Uterus (tissue), 4 donors: ENCODE measurements around the gene DDX49. TPM values are rescaled to one million over a fixed set of nuclear protein-coding genes. Genes with fewer than 3 reads are reported as not detected.
A peak's percentile ranks its signal among the peaks of the same experiment; 100 is the strongest.

ENCODE experiments used
- DNase-seq, 2 donors: peaks; one replicate each; pipeline ENCODE4 v3.0.0-alpha.2; 2019 to 2020
- H3K27ac ChIP-seq, 2 donors: fragments of 200-600 bp; sonication (generic); 1 replicate in 1 of 2; 2 replicates in 1 of 2; pipeline ENCODE4 v1.5.1; 2016 to 2018
- H3K27me3 ChIP-seq, 2 donors: fragments of 200-600 bp; sonication (generic); one replicate each; pipeline ENCODE4 v1.5.1; 2018 to 2019; ENCODE audit warnings: control low read depth in 1 of 2
- H3K36me3 ChIP-seq, 2 donors: fragments of 200-600 bp; sonication (generic); one replicate each; pipeline ENCODE4 v1.5.1; 2019; ENCODE audit warnings: control low read depth in 1 of 2
- H3K4me1 ChIP-seq, 2 donors: fragments of 200-600 bp; sonication (generic); one replicate each; pipeline ENCODE4 v1.5.1; 2018 to 2019; ENCODE audit warnings: control low read depth in 1 of 2
- H3K4me3 ChIP-seq, 2 donors: fragments of 200-600 bp; sonication (generic); 1 replicate in 1 of 2; 2 replicates in 1 of 2; pipeline ENCODE4 v1.5.1; 2018 to 2019; ENCODE audit warnings: mild to moderate bottlenecking in 1 of 2
- H3K9me3 ChIP-seq, 2 donors: fragments of 200-600 bp; sonication (generic); one replicate each; pipeline ENCODE4 v1.5.1; 2019; ENCODE audit warnings: control low read depth in 1 of 2
- POLR2A ChIP-seq, 2 donors: fragments of 450-650 bp; IDR thresholded peaks; one replicate each; pipeline ENCODE4 v1.6.1; 2016; ENCODE audit warnings: antibody characterized with exemption in 2 of 2, mild to moderate bottlenecking in 1 of 2, moderate library complexity in 1 of 2
- intact Hi-C: fragments of 100-400 bp; cut with DNase I; formaldehyde crosslinking; loops from one replicate; pipeline ENCODE4 v1.15.1; 2023; ENCODE audit warnings: low total_unique reads
- total RNA-seq, 4 donors: library from RNA; depleted of rRNA in 3 of 4; stranded (reverse); fragments of >200 nt in 3 of 4; gene quantifications; one replicate each; pipeline versions ENCODE4 v1.1.0 to v1.2.4, GENCODE V29; 2014 to 2023
- TF ChIP-seq, protein P1 (sequence below), 4 experiments: fragments of 200-600 bp in 2 of 4; fragments of 450-650 bp in 2 of 4; sonication (generic) in 2 of 4; IDR thresholded peaks; one replicate each; pipeline ENCODE4 v1.5.1; 2016 to 2019; ENCODE audit warnings: antibody characterized with exemption in 4 of 4, mild to moderate bottlenecking in 2 of 4, moderate library complexity in 1 of 4
- donor health status: DM: yes; HTN: yes; CAD: no.

The DDX49 gene
- total RNA-seq, 4 donors from 2014 or later, result 27.7 to 40.9 (median 31.4) TPM

DNA sequence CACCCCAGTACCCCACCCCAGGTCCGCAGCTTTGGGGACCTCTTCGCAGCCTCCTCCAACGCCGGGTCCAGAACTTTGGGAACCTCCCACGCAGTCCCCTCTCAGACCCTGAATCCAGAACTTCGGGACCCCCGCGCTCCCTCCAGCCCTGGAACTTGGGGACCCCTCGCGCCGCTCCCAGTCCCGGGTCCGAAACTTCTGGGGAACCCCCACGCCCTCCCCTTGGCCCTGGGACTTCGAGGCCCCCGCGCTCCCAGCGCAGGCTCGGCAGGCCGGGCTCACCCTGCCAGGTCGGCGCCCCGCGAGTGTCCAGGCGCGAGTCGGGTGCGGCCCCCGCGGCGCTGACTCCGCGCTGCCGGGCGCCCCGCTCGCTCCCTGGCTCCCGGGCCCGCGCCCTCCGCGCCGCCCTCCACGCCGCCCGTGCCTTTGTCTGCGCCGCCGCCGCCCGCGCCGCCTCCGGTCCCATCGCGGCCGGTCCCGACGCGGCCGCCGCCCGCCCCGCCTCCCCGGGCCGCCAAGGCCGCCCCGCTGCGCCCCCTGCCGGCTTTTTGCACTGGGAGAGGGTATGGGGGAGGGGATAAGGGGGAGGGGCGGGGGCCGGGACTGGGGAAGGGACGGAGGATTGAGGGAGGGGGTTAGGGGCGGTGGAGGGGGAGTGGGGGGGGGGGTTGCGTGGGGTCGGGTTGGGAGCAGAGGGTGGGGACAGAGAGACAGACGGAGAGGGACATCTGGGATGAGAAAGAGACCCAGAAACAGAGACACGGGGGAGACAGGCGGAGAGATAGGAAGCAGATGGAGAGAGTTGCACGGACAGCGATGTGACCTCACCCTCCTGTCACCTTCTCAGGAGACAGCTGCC is 21.5 kb downstream of the DDX49 start, which contains the start of gene HOMER3:
TSS of gene HOMER3 (minus strand) at position 449 of the 859 bp plus-strand sequence. CDS start 2,235 bp downstream, outside the sequence.
- Histone ChIP-seq H3K36me3 (no peaks in the 10 kb centered on the region), H3K27me3 (no peaks in the 10 kb centered on the region), H3K27ac (peak within 1 kb of the TSS; percentile 73 to 76), H3K4me1 (peaks cover 0 to 7% of the 10 kb centered on the region in 2 donors), H3K4me3 (peak within 1 kb of the TSS; percentile 75 to 79), H3K9me3 (no peaks in the 10 kb centered on the region)
- peak; percentile 74 to 83 for DNase-seq
- peak in 1 of 2 donors; percentile 24 for TF ChIP-seq POLR2A (IDR thresholded peaks at IDR 0.05)
- TF ChIP-seq, protein P1, sequence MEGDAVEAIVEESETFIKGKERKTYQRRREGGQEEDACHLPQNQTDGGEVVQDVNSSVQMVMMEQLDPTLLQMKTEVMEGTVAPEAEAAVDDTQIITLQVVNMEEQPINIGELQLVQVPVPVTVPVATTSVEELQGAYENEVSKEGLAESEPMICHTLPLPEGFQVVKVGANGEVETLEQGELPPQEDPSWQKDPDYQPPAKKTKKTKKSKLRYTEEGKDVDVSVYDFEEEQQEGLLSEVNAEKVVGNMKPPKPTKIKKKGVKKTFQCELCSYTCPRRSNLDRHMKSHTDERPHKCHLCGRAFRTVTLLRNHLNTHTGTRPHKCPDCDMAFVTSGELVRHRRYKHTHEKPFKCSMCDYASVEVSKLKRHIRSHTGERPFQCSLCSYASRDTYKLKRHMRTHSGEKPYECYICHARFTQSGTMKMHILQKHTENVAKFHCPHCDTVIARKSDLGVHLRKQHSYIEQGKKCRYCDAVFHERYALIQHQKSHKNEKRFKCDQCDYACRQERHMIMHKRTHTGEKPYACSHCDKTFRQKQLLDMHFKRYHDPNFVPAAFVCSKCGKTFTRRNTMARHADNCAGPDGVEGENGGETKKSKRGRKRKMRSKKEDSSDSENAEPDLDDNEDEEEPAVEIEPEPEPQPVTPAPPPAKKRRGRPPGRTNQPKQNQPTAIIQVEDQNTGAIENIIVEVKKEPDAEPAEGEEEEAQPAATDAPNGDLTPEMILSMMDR (IDR thresholded peaks at IDR 0.05), result peak in 3 of 4 experiments; percentile 57 to 65 (median 62)
- intact Hi-C loops, result no loop called here

DNA sequence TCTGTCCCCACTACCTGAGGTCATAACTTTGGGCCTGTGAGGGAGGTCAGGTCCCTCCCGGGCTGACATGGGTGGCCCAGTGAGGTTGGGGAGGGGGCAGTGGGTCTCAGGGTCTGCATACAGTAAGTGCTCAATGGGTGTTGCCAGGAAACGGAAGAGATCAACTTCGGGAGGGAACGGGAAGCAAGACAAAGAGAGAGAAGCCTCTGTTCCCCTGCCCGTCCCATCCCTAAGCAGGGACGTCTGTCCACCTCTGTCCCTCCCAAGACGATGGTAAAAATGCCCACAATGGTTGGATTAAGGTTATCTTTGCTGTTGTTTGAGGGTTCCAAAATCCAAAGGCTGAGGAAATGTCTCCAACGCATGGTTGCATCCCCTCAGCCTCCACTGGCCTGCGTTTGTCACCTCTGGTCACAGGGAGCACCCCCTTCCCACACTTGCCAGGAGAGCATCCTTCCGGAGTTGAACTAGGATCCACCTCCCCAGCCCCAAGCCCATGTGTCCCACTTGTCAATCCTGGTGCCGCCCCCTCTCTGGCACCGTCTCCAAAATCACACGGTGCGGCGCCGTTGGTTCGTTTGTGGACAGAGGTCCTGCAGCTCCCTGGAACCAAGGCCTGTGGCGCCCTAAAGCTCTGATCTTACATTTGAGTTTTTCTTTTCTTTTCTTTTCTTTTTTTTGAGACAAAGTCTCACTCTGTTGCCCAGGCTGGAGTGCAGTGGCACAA is 22.3 kb downstream of the DDX49 start:
- intact Hi-C loops, result no loop called here
- no peaks in the 10 kb centered on the region for H3K36me3 ChIP-seq
- no peak for TF ChIP-seq POLR2A (IDR thresholded peaks at IDR 0.05)
- TF ChIP-seq, protein P1 (IDR thresholded peaks at IDR 0.05), result no peak

DNA sequence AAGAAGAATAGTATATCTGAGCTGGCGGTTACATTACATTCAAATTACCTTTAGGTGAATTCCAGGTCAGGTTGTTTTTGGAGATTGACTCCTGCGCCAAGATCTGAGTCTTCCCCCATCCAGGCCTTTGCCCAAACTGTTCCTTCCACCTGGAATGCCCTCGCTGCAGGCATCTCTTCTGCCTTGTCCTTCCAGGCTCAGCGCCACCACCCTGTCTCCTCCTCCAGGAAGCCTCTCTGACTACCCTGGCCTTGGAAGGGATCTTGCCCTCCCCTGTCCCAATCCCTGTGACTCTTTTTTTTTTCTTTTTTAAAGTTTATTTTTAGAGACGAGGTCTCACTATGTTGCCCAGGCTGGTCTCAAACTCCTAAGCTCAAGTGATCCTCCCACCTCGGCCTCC is 23.2 kb downstream of the DDX49 start:
- intact Hi-C loops, result no loop called here
- Histone ChIP-seq H3K4me1 (peaks cover 0 to 7% of the 10 kb centered on the region in 2 donors), H3K27me3 (no peaks in the 10 kb centered on the region), H3K36me3 (no peaks in the 10 kb centered on the region), H3K27ac (no peak overlapping the region), H3K9me3 (no peaks in the 10 kb centered on the region), H3K4me3 (no peak overlapping the region)
- no peak for DNase-seq
- TF ChIP-seq POLR2A (IDR thresholded peaks at IDR 0.05), result no peak
- TF ChIP-seq, protein P1 (IDR thresholded peaks at IDR 0.05), result no peak

More for the DNA sequence above, 22.3 kb downstream of the DDX49 start:
- peak overlapping the region in 1 of 2 donors; percentile 76 for H3K27ac ChIP-seq
- H3K4me1 ChIP-seq, result peaks cover 0 to 7% of the 10 kb centered on the region in 2 donors
- peak in 1 of 2 donors; percentile 32 for DNase-seq
- no peaks in the 10 kb centered on the region for H3K27me3 ChIP-seq
- H3K4me3 ChIP-seq, result no peak overlapping the region
- H3K9me3 ChIP-seq, result no peaks in the 10 kb centered on the region

DNA sequence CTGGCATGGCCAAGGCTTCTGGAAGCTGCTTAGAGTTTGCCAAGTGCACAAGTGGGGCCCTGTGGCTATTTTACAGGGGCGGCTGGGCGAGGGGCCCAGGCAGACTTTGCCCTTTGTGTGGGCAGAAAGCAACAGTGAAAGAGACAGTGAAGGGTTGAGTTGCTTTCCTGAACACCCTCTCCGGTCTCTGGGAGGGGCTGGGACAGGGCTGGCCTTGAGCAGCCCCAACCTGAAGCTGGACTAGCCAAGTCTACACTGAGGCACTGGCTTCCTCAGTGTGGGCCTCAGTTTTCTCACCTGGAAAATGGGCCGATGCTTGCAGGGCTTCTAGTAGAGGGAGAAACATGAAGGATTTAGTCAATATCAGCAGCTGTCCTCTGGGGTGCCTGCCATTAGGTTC is 23.9 kb downstream of the DDX49 start:
- TF ChIP-seq, protein P1 (IDR thresholded peaks at IDR 0.05), result no peak
- no peak for TF ChIP-seq POLR2A (IDR thresholded peaks at IDR 0.05)
- H3K4me1 ChIP-seq, result peaks cover 0 to 7% of the 10 kb centered on the region in 2 donors
- no peak overlapping the region for H3K27ac ChIP-seq
- no peaks in the 10 kb centered on the region for H3K36me3 ChIP-seq
- no peak overlapping the region for H3K4me3 ChIP-seq
- DNase-seq, result no peak
- intact Hi-C loops, result no loop called here
- no peaks in the 10 kb centered on the region for H3K9me3 ChIP-seq
- H3K27me3 ChIP-seq, result no peaks in the 10 kb centered on the region
